ENCODE results near the gene SON.
A peak's percentile ranks its signal among the peaks of the same experiment; 100 is the strongest.
"Not testable (repeated sequence)": the region's sequence is repeated elsewhere in the genome, so short reads cannot be mapped to it uniquely, and the experiment has no call there.

Gene SON

DNA sequence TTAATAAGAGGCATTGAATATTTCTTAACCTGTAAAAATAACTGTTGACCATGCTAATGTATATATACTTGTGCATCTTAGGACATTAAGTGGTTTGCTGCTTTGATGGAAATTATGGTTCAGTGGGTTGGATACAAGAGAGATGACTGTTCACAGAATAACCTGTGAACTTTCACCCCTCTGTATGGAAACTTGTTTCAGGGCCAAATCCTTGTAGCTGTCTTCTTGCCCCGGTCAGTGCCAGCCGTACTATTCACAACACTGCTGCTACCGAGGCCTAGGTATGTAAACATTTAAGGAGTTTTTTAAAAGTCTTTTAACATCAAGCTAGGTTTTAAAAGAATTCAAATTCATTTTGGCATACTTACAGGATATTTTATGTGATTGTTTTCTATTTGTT lies 29.5 kb downstream of the SON start (continued):
- TF ChIP-seq, protein P1, sequence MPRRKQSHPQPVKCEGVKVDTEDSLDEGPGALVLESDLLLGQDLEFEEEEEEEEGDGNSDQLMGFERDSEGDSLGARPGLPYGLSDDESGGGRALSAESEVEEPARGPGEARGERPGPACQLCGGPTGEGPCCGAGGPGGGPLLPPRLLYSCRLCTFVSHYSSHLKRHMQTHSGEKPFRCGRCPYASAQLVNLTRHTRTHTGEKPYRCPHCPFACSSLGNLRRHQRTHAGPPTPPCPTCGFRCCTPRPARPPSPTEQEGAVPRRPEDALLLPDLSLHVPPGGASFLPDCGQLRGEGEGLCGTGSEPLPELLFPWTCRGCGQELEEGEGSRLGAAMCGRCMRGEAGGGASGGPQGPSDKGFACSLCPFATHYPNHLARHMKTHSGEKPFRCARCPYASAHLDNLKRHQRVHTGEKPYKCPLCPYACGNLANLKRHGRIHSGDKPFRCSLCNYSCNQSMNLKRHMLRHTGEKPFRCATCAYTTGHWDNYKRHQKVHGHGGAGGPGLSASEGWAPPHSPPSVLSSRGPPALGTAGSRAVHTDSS (tag by site-specific recombination; IDR thresholded peaks at IDR 0.05) = no peak
- TF ChIP-seq ZNF24 (tag by site-specific recombination; IDR thresholded peaks at IDR 0.05) = no peak
- TF ChIP-seq INSM2 (tag by site-specific recombination; IDR thresholded peaks at IDR 0.05) = no peak
- TF ChIP-seq, protein P2, sequence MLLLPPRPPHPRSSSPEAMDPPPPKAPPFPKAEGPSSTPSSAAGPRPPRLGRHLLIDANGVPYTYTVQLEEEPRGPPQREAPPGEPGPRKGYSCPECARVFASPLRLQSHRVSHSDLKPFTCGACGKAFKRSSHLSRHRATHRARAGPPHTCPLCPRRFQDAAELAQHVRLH (tag by site-specific recombination; IDR thresholded peaks at IDR 0.05) = no peak
- TF ChIP-seq ZNF624 (tag by site-specific recombination; IDR thresholded peaks at IDR 0.05) = no peak
- TF ChIP-seq ZNF239 (tag by site-specific recombination; IDR thresholded peaks at IDR 0.05) = no peak
- no peak for TF ChIP-seq ZNF473 (tag by site-specific recombination; IDR thresholded peaks at IDR 0.05)
- no peak for TF ChIP-seq SCRT1 (tag by site-specific recombination; IDR thresholded peaks at IDR 0.05; ENCODE audit: borderline replicate concordance)
- no peak for TF ChIP-seq ZNF555 (tag by site-specific recombination; conservative IDR thresholded peaks at IDR 0.05)
- TF ChIP-seq, protein P3, sequence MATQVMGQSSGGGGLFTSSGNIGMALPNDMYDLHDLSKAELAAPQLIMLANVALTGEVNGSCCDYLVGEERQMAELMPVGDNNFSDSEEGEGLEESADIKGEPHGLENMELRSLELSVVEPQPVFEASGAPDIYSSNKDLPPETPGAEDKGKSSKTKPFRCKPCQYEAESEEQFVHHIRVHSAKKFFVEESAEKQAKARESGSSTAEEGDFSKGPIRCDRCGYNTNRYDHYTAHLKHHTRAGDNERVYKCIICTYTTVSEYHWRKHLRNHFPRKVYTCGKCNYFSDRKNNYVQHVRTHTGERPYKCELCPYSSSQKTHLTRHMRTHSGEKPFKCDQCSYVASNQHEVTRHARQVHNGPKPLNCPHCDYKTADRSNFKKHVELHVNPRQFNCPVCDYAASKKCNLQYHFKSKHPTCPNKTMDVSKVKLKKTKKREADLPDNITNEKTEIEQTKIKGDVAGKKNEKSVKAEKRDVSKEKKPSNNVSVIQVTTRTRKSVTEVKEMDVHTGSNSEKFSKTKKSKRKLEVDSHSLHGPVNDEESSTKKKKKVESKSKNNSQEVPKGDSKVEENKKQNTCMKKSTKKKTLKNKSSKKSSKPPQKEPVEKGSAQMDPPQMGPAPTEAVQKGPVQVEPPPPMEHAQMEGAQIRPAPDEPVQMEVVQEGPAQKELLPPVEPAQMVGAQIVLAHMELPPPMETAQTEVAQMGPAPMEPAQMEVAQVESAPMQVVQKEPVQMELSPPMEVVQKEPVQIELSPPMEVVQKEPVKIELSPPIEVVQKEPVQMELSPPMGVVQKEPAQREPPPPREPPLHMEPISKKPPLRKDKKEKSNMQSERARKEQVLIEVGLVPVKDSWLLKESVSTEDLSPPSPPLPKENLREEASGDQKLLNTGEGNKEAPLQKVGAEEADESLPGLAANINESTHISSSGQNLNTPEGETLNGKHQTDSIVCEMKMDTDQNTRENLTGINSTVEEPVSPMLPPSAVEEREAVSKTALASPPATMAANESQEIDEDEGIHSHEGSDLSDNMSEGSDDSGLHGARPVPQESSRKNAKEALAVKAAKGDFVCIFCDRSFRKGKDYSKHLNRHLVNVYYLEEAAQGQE (tag by site-specific recombination; IDR thresholded peaks at IDR 0.05) = no peak
- no peak for TF ChIP-seq ZNF561 (tag by site-specific recombination; IDR thresholded peaks at IDR 0.05; ENCODE audit: borderline replicate concordance)

DNA sequence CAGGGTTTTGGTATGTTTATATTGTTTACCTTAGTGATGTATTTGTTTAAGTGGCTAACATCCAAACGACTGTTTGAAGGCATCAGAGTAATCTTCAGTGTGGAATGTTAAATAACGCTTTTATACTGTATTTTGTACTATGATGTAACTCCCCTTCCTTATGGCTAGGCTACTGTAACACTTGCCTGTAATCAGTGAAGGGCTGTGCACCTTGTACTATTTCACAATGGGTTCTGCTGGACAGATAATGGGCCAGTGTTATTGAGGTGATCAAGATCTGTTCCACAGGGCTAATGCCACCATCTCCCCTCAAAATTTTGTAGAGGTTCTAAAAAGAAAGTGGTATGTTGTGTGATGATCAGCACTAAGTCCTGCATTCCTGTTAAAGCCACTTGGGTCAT lies 33.9 kb downstream of the SON start:
- ChIA-PET POLR2A (interaction anchor here (1.2 kb wide), 1 partner anchor 12 kb away, joined by 7 read pairs; the partner anchor contains the start of gene DONSON), CTCF (interaction anchor here (2.0 kb wide), 1 partner anchor 29 kb away, joined by 8 read pairs; no protein-coding TSS in a partner anchor)
- not testable (repeated sequence) for H3K4me1 ChIP-seq (ENCODE audit: control insufficient read depth, insufficient read depth, low read length); H3K9me3 ChIP-seq (ENCODE audit: control insufficient read depth, insufficient read depth, low read depth, low read length); H3K27ac ChIP-seq (ENCODE audit: extremely low read depth, low read depth, low read length); H3K4me3 ChIP-seq (ENCODE audit: low read depth, low read length)
- TF ChIP-seq OSR2 (tag by site-specific recombination; IDR thresholded peaks at IDR 0.05) (peak; percentile 42; the same call in 1 of the 2 replicates), SP7 (tag by site-specific recombination; IDR thresholded peaks at IDR 0.05) (0 out of 2 replicates have a peak, but pooled peaks have one; percentile 9), ZEB2 (tag by site-specific recombination; IDR thresholded peaks at IDR 0.05) (peak; percentile 38; the same call in 1 of the 2 replicates)
- peaks cover 89 to 93% of the 10 kb centered on the region in 2 experiments for H3K36me3 ChIP-seq (ENCODE audit: control insufficient read depth in 2 of 2, insufficient read depth in 1 of 2, low read length in 2 of 2)

- Histone ChIP-seq H3K36me3 (ENCODE audit: control insufficient read depth in 2 of 2, insufficient read depth in 1 of 2, low read length in 2 of 2) (peaks cover 88 to 89% of the 10 kb centered on the region in 2 experiments), H3K4me3 (ENCODE audit: low read depth, low read length) (no peak overlapping the region), H3K4me1 (ENCODE audit: control insufficient read depth, insufficient read depth, low read length) (no peaks in the 10 kb centered on the region), H3K9me3 (ENCODE audit: control insufficient read depth, insufficient read depth, low read depth, low read length) (no peaks in the 10 kb centered on the region), H3K27ac (ENCODE audit: extremely low read depth, low read depth, low read length) (no peak overlapping the region)
- POLR2A ChIA-PET = no interaction called here
- CTCF ChIA-PET = interaction anchor here (2.0 kb wide), 1 partner anchor 28 kb away, joined by 8 read pairs; no protein-coding TSS in a partner anchor
- TF ChIP-seq, protein P4, sequence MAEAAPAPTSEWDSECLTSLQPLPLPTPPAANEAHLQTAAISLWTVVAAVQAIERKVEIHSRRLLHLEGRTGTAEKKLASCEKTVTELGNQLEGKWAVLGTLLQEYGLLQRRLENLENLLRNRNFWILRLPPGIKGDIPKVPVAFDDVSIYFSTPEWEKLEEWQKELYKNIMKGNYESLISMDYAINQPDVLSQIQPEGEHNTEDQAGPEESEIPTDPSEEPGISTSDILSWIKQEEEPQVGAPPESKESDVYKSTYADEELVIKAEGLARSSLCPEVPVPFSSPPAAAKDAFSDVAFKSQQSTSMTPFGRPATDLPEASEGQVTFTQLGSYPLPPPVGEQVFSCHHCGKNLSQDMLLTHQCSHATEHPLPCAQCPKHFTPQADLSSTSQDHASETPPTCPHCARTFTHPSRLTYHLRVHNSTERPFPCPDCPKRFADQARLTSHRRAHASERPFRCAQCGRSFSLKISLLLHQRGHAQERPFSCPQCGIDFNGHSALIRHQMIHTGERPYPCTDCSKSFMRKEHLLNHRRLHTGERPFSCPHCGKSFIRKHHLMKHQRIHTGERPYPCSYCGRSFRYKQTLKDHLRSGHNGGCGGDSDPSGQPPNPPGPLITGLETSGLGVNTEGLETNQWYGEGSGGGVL (tag by site-specific recombination; IDR thresholded peaks at IDR 0.05) = no peak
- TF ChIP-seq KLF16 (tag by site-specific recombination; IDR thresholded peaks at IDR 0.05) = no peak
- TF ChIP-seq ZNF654 (tag by site-specific recombination; IDR thresholded peaks at IDR 0.05; ENCODE audit: low read depth) = no peak
- no peak for TF ChIP-seq ZNF350 (tag by site-specific recombination; IDR thresholded peaks at IDR 0.05)
- no peak for TF ChIP-seq ZNF132 (tag by site-specific recombination; IDR thresholded peaks at IDR 0.05; ENCODE audit: borderline replicate concordance)
- TF ChIP-seq ZNF707 (tag by site-specific recombination; IDR thresholded peaks at IDR 0.05) = no peak
- TF ChIP-seq BCL11B (tag by site-specific recombination; IDR thresholded peaks at IDR 0.05; ENCODE audit: low read depth) = no peak
- TF ChIP-seq ZNF10 (tag by site-specific recombination; IDR thresholded peaks at IDR 0.05) = no peak
- no peak for TF ChIP-seq KLF10 (tag by site-specific recombination; IDR thresholded peaks at IDR 0.05)
- TF ChIP-seq ZNF391 (tag by site-specific recombination; IDR thresholded peaks at IDR 0.05; ENCODE audit: borderline replicate concordance, low read depth) = no peak
Measured at GRCh38 chr21:33578214-33578613, 35.4 kb downstream of the SON start.

All from HEK293 (cell line).